ENCODE data around the gene HINFP. TPM values are rescaled to one million over a fixed set of nuclear protein-coding genes. Genes with fewer than 3 reads are reported as not detected.
A peak's percentile ranks its signal among the peaks of the same experiment; 100 is the strongest.

Gene HINFP
- total and polyA plus RNA-seq, 2 of the 8 experiments (the other 6 are each of a cell fraction or from before 2014, with no cell fraction given) = 35.0 to 37.3 TPM

DNA sequence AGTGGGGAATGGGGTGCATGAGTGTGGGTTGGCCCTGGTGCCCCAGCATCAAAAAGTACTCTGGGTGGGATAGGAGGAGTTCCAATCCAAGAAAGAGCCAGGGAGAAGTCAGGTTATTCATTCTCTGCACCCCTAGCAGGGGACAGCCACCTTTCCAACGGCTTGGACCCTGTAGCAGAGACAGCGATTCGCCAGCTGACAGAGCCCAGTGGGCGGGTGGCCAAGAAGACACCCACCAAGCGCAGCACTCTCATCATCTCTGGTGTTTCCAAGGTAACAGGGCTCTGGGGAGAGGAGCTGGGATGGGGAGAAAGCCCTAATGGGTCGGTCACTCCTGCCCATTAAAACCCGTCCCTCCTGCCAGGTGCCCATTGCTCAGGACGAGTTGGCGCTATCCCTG is 7.7 kb upstream of the HINFP start:
- Histone ChIP-seq H4K5ac (ENCODE audit: insufficient read length, low read depth, low read length) (no peak overlapping the region), H2AFZ (ENCODE audit: low read length) (no peak overlapping the region), H4K8ac (ENCODE audit: extremely low read depth, insufficient read depth, low read length) (0 out of 2 replicates have a peak overlapping the region, but pooled peaks have one; percentile 4), H3K27me3 (replicated peaks in 1 of 4; ENCODE audit: control insufficient read depth in 3 of 4, extremely low read depth in 1 of 4, insufficient read depth in 3 of 4, low read length in 3 of 4) (peaks cover 0 to 6% (median 4%) of the 10 kb centered on the region in 4 experiments; a peak in 6 of 7 replicates), H2AK5ac (ENCODE audit: low read depth, low read length) (no peak overlapping the region), H3K4me2 (ENCODE audit: insufficient read depth in 1 of 2, low read depth in 2 of 2, low read length in 2 of 2) (no peak overlapping the region), H2BK15ac (ENCODE audit: low read length) (no peak overlapping the region), H3K36me3 (ENCODE audit: control insufficient read depth in 2 of 4, insufficient read depth in 4 of 4, low read length in 3 of 4) (no peaks in the 10 kb centered on the region; a peak in 1 of 8 replicates), H3K56ac (replicated peaks; ENCODE audit: insufficient read length, low read depth, low read length) (no peak overlapping the region), H3K23me2 (ENCODE audit: low read depth, low read length) (no peaks in the 10 kb centered on the region), H2BK12ac (ENCODE audit: low read depth, low read length) (no peak overlapping the region), H3K23ac (ENCODE audit: insufficient read length) (no peak overlapping the region), H3K79me1 (ENCODE audit: low read depth, low read length) (no peaks in the 10 kb centered on the region; the same call in 1 of the 2 replicates), H3K18ac (ENCODE audit: extremely low read depth, low read length) (no peak overlapping the region), H4K91ac (replicated peaks; ENCODE audit: insufficient read length, low read length) (no peak overlapping the region), H3K14ac (ENCODE audit: insufficient read length) (no peak overlapping the region), H3K4me3 (ENCODE audit: extremely low read depth in 1 of 4, insufficient read depth in 2 of 4, low read depth in 3 of 4, low read length in 4 of 4) (no peak overlapping the region), H2BK120ac (replicated peaks; ENCODE audit: low read depth, low read length) (no peak overlapping the region), H4K20me1 (replicated peaks in 1 of 2; ENCODE audit: control insufficient read depth in 1 of 2, insufficient read depth in 2 of 2, low read length in 2 of 2) (no peaks in the 10 kb centered on the region), H2BK5ac (ENCODE audit: low read depth, low read length) (no peak overlapping the region), H3K4ac (replicated peaks; ENCODE audit: insufficient read length, low read depth, low read length) (no peak overlapping the region), H3K9me3 (ENCODE audit: insufficient read depth in 2 of 2, low read depth in 1 of 2, low read length in 1 of 2) (no peaks in the 10 kb centered on the region), H3K27ac (ENCODE audit: low read depth, low read length) (no peak overlapping the region), H3K9ac (replicated peaks in 1 of 4; ENCODE audit: extremely low read depth in 1 of 4, low read depth in 3 of 4, low read length in 3 of 4) (no peak overlapping the region), H2BK20ac (ENCODE audit: low read length) (no peak overlapping the region), H3K4me1 (replicated peaks in 1 of 4; ENCODE audit: control insufficient read depth in 3 of 4, insufficient read depth in 4 of 4, low read length in 3 of 4) (peaks cover 0 to 4% (median 0%) of the 10 kb centered on the region in 4 experiments; a peak in 1 of 7 replicates), H3K79me2 (ENCODE audit: control insufficient read depth in 1 of 2, insufficient read depth in 2 of 2, low read length in 2 of 2) (no peaks in the 10 kb centered on the region)
- ChIA-PET CTCF (ENCODE audit: partially characterized antibody) (interaction anchor here (1.2 to 5.4 kb wide), 2 partner anchors 14 to 21 kb away, joined by 3 to 25 read pairs; no protein-coding TSS in a partner anchor), POLR2A (ENCODE audit: partially characterized antibody) (interaction anchor here (10.6 kb wide), 1 partner anchor 20 kb away, joined by 139 read pairs; a partner anchor contains a TSS)
- 96% methylated on average over 9 of the region's 9 CpGs; no CpG with 5 or more reads in 1 of the 2 experiments for WGBS, 2 experiments (ENCODE audit: extremely low coverage in 1 of 2, insufficient coverage in 1 of 2, insufficient read length in 1 of 2, insufficient replicate concordance in 2 of 2, low coverage in 1 of 2, low lambda C conversion rate in 2 of 2, missing lambda C conversion rate in 1 of 2)
- FAIRE-seq = no peak
- no peak for DNase-seq (ENCODE audit: low read depth in 1 of 2, low spot score in 2 of 2)
- TF ChIP-seq KDM4A (IDR thresholded peaks at IDR 0.05; ENCODE audit: low read depth, low read length, severe bottlenecking) (no peak), RXRA (IDR thresholded peaks at IDR 0.05; ENCODE audit: insufficient read depth, low read depth, low read length) (no peak), KDM5A (IDR thresholded peaks at IDR 0.05; ENCODE audit: low read length) (no peak), KDM1A (IDR thresholded peaks at IDR 0.05; ENCODE audit: borderline replicate concordance, low read length) (no peak), EP300 (IDR thresholded peaks at IDR 0.05; ENCODE audit: borderline replicate concordance in 1 of 2, low read depth in 2 of 2, low read length in 2 of 2) (no peak), ASH2L (IDR thresholded peaks at IDR 0.05; ENCODE audit: low read length) (no peak), CBX5 (IDR thresholded peaks at IDR 0.05; ENCODE audit: low read depth, low read length) (no peak), FOSL1 (IDR thresholded peaks at IDR 0.05; ENCODE audit: insufficient read depth, low read depth, low read length) (no peak), EZH2 (IDR thresholded peaks at IDR 0.05; ENCODE audit: low read depth, low read length, severe bottlenecking) (no peak), POLR2A (IDR thresholded peaks at IDR 0.05; ENCODE audit: control extremely low read depth in 1 of 2, low read depth in 2 of 2, low read length in 2 of 2) (no peak), YY1 (IDR thresholded peaks at IDR 0.05; ENCODE audit: low read depth, low read length) (no peak), SP2 (IDR thresholded peaks at IDR 0.05; ENCODE audit: low read length) (no peak)
- TF ChIP-seq, protein P1, sequence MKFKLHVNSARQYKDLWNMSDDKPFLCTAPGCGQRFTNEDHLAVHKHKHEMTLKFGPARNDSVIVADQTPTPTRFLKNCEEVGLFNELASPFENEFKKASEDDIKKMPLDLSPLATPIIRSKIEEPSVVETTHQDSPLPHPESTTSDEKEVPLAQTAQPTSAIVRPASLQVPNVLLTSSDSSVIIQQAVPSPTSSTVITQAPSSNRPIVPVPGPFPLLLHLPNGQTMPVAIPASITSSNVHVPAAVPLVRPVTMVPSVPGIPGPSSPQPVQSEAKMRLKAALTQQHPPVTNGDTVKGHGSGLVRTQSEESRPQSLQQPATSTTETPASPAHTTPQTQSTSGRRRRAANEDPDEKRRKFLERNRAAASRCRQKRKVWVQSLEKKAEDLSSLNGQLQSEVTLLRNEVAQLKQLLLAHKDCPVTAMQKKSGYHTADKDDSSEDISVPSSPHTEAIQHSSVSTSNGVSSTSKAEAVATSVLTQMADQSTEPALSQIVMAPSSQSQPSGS (IDR thresholded peaks at IDR 0.05; ENCODE audit: low read length) = no peak

All from H1 (cell line).